Neural cell (in vitro differentiated cells): Measurements from ENCODE around the gene TYW1B. TPM values are rescaled to one million over a fixed set of nuclear protein-coding genes. Genes with fewer than 3 reads are reported as not detected.
"Not testable (repeated sequence)": the region's sequence is repeated elsewhere in the genome, so short reads cannot be mapped to it uniquely, and the experiment has no call there.

Experiments used
- H2AFZ ChIP-seq: fragments of 200-600, 300-800 bp; sonication (generic), shearing (Covaris generic); 2 replicates; pipeline ENCODE4 v1.6.0; 2014; ENCODE audit warnings: low read depth, mild to moderate bottlenecking, antibody characterized with exemption, low read length, moderate library complexity
- H3F3A ChIP-seq: fragments of 200-600 bp; shearing (Covaris generic); 2 replicates; pipeline ENCODE4 v1.6.1; 2016; ENCODE audit warnings: mild to moderate bottlenecking, moderate library complexity, mixed read lengths, antibody characterized with exemption, low read length; ENCODE audit not compliant: insufficient read depth, poor library complexity, severe bottlenecking
- H3K27ac ChIP-seq: fragments of 200-600, 300-800 bp; sonication (generic), shearing (Covaris generic); 2 replicates; pipeline ENCODE4 v1.5.1; 2014; ENCODE audit warnings: mild to moderate bottlenecking, low read length, moderate library complexity
- H3K27me3 ChIP-seq: fragments of 300-800, 200-600 bp; sonication (generic), shearing (Covaris generic); 2 replicates; pipeline ENCODE4 v1.6.0; 2014; ENCODE audit warnings: mild to moderate bottlenecking, low read depth, low read length, moderate library complexity; ENCODE audit not compliant: insufficient read depth
- H3K36me3 ChIP-seq: fragments of 300-800, 200-600 bp; sonication (generic), shearing (Covaris generic); 2 replicates; pipeline ENCODE4 v1.5.1; 2014; ENCODE audit warnings: mild to moderate bottlenecking, antibody characterized with exemption, low read length, moderate library complexity; ENCODE audit not compliant: insufficient read depth
- H3K4me2 ChIP-seq: fragments of 300-800, 200-600 bp; sonication (generic), shearing (Covaris generic); 2 replicates; pipeline ENCODE4 v1.6.0; 2014; ENCODE audit warnings: mild to moderate bottlenecking, low read length
- H3K4me3 ChIP-seq: fragments of 300-800, 200-600 bp; sonication (generic), shearing (Covaris generic); 2 replicates; pipeline ENCODE4 v1.5.1; 2014; ENCODE audit warnings: mild to moderate bottlenecking, low read length, moderate library complexity
- H3K79me2 ChIP-seq: fragments of 200-600 bp; shearing (Covaris generic); replicated peaks from 2 replicates; pipeline ENCODE4 v1.6.0; 2014; ENCODE audit warnings: mild to moderate bottlenecking, low read length, moderate library complexity; ENCODE audit not compliant: insufficient read depth
- H3K9ac ChIP-seq: fragments of 300-800, 200-600 bp; sonication (generic), shearing (Covaris generic); 2 replicates; pipeline ENCODE4 v1.6.1; 2016; ENCODE audit warnings: mild to moderate bottlenecking, low read length, mixed read lengths
- H3K9me2 ChIP-seq: fragments of 200-600 bp; shearing (Covaris generic); 2 replicates; pipeline ENCODE4 v1.6.1; 2016; ENCODE audit warnings: mild to moderate bottlenecking, low read length, mixed read lengths; ENCODE audit not compliant: insufficient read depth
- H3K9me3 ChIP-seq: fragments of 200-600, 300-800 bp; sonication (generic), shearing (Covaris generic); 2 replicates; pipeline ENCODE4 v1.6.1; 2016; ENCODE audit warnings: mild to moderate bottlenecking, mixed run types, low read length, moderate library complexity, mixed read lengths
- H4K20me1 ChIP-seq: fragments of 200-600 bp; shearing (Covaris generic); 2 replicates; pipeline ENCODE4 v1.6.1; 2016; ENCODE audit warnings: mild to moderate bottlenecking, mixed run types; ENCODE audit not compliant: insufficient read depth
- EP300 ChIP-seq: fragments of 450-650 bp; conservative IDR thresholded peaks from 2 replicates; pipeline ENCODE4 v1.6.1; 2014; ENCODE audit warnings: antibody characterized with exemption, mild to moderate bottlenecking, moderate library complexity; ENCODE audit not compliant: poor library complexity, severe bottlenecking
- MXI1 ChIP-seq: fragments of 450-650 bp; conservative IDR thresholded peaks from 2 replicates; pipeline ENCODE4 v1.6.1; 2014; ENCODE audit warnings: antibody characterized with exemption, mild to moderate bottlenecking; ENCODE audit not compliant: poor library complexity, severe bottlenecking
- POLR2AphosphoS5 ChIP-seq: IDR thresholded peaks from 2 replicates; pipeline ENCODE4 v1.6.1; 2012
- RAD21 ChIP-seq: fragments of 450-650 bp; conservative IDR thresholded peaks from 2 replicates; pipeline ENCODE4 v1.6.1; 2014; ENCODE audit warnings: antibody characterized with exemption, mild to moderate bottlenecking, moderate library complexity
- polyA plus RNA-seq: library from polyadenylated mRNA; depleted of rRNA; stranded (reverse); fragments of >200 nt; gene quantifications from 2 replicates; pipeline ENCODE4 v1.2.3, GENCODE V29; 2014
- TF ChIP-seq, protein P1 (sequence below): IDR thresholded peaks from 2 replicates; pipeline ENCODE4 v1.6.1; 2012; ENCODE audit warnings: borderline replicate concordance
- TF ChIP-seq, protein P2 (sequence below): fragments of 450-650 bp; IDR thresholded peaks from 2 replicates; pipeline ENCODE4 v1.5.1; 2014; ENCODE audit warnings: antibody characterized with exemption, mild to moderate bottlenecking, moderate library complexity; ENCODE audit not compliant: poor library complexity, severe bottlenecking

TYW1B gene
- polyA plus RNA-seq, 1 donor from 2014 or later, result 0.97 TPM

DNA sequence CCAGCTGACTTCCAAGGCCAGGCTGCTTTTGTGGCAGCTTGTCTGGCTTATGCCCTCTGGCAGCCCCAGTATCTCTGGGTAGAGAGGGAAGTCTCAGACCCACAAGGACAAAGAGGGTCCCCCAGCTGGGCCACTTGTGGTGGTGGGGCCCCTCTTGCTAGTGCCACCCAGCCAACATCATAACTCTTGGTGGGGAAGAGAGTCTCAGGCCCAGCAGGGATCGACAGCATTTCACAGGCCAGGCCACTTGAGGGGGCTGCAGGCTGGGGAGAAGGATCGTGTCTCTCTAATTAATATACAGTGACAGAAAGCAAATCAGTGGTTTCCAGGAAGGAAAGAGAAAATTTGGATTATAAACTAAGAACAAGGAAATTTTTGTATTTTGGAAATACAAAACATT lies 76.0 kb downstream of the TYW1B start:
- TF ChIP-seq, protein P1, sequence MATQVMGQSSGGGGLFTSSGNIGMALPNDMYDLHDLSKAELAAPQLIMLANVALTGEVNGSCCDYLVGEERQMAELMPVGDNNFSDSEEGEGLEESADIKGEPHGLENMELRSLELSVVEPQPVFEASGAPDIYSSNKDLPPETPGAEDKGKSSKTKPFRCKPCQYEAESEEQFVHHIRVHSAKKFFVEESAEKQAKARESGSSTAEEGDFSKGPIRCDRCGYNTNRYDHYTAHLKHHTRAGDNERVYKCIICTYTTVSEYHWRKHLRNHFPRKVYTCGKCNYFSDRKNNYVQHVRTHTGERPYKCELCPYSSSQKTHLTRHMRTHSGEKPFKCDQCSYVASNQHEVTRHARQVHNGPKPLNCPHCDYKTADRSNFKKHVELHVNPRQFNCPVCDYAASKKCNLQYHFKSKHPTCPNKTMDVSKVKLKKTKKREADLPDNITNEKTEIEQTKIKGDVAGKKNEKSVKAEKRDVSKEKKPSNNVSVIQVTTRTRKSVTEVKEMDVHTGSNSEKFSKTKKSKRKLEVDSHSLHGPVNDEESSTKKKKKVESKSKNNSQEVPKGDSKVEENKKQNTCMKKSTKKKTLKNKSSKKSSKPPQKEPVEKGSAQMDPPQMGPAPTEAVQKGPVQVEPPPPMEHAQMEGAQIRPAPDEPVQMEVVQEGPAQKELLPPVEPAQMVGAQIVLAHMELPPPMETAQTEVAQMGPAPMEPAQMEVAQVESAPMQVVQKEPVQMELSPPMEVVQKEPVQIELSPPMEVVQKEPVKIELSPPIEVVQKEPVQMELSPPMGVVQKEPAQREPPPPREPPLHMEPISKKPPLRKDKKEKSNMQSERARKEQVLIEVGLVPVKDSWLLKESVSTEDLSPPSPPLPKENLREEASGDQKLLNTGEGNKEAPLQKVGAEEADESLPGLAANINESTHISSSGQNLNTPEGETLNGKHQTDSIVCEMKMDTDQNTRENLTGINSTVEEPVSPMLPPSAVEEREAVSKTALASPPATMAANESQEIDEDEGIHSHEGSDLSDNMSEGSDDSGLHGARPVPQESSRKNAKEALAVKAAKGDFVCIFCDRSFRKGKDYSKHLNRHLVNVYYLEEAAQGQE, result no peak
- TF ChIP-seq, protein P2, sequence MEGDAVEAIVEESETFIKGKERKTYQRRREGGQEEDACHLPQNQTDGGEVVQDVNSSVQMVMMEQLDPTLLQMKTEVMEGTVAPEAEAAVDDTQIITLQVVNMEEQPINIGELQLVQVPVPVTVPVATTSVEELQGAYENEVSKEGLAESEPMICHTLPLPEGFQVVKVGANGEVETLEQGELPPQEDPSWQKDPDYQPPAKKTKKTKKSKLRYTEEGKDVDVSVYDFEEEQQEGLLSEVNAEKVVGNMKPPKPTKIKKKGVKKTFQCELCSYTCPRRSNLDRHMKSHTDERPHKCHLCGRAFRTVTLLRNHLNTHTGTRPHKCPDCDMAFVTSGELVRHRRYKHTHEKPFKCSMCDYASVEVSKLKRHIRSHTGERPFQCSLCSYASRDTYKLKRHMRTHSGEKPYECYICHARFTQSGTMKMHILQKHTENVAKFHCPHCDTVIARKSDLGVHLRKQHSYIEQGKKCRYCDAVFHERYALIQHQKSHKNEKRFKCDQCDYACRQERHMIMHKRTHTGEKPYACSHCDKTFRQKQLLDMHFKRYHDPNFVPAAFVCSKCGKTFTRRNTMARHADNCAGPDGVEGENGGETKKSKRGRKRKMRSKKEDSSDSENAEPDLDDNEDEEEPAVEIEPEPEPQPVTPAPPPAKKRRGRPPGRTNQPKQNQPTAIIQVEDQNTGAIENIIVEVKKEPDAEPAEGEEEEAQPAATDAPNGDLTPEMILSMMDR, result peak; percentile 49
- TF ChIP-seq EP300, result no peak
- TF ChIP-seq RAD21, result peak; percentile 52
- H3K9me2 ChIP-seq, result no peaks in the 10 kb centered on the region
- H3K27me3 ChIP-seq, result no peaks in the 10 kb centered on the region
- no peak overlapping the region for H3K9ac ChIP-seq
- H3F3A ChIP-seq, result no peaks in the 10 kb centered on the region
- peak overlapping the region; percentile 3 for H3K4me3 ChIP-seq
- H2AFZ ChIP-seq, result no peak overlapping the region
- H3K9me3 ChIP-seq, result no peaks in the 10 kb centered on the region
- H3K4me2 ChIP-seq, result no peak overlapping the region
- no peaks in the 10 kb centered on the region for H3K36me3 ChIP-seq
- peak overlapping the region; percentile 51 for H3K27ac ChIP-seq
- no peaks in the 10 kb centered on the region for H3K79me2 ChIP-seq
- H4K20me1 ChIP-seq, result no peaks in the 10 kb centered on the region

DNA sequence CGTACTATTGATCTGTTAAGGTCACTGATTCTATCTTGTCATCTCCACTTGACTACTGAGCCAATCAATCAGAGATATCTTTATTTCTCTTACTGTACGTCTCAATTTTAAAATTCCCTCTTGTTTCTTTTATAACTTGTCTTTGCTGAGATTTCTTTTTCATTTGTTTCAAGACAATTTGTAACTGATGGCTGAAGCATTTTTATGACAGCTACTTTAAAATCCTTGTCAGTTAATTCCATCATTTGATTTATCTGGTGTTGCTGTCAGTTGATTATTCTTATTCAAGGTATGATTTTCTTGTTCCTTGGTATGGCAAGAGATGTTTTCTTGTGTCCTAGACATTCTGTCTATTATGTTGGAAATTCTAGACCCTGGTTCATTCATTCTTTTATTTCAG lies 76.6 kb downstream of the TYW1B start:
- Histone ChIP-seq H3K9me2 (no peaks in the 10 kb centered on the region), H3K4me2 (no peak overlapping the region), H3K27me3 (no peaks in the 10 kb centered on the region), H3K4me3 (no peak overlapping the region), H3K27ac (peak overlapping the region; percentile 51), H3K36me3 (no peaks in the 10 kb centered on the region), H3F3A (no peaks in the 10 kb centered on the region), H3K9ac (no peak overlapping the region), H3K79me2 (no peaks in the 10 kb centered on the region), H4K20me1 (no peaks in the 10 kb centered on the region), H3K9me3 (no peaks in the 10 kb centered on the region), H2AFZ (no peak overlapping the region)
- TF ChIP-seq EP300 (peak; percentile 91), MXI1 (no peak), POLR2AphosphoS5 (peak; percentile 34)

DNA sequence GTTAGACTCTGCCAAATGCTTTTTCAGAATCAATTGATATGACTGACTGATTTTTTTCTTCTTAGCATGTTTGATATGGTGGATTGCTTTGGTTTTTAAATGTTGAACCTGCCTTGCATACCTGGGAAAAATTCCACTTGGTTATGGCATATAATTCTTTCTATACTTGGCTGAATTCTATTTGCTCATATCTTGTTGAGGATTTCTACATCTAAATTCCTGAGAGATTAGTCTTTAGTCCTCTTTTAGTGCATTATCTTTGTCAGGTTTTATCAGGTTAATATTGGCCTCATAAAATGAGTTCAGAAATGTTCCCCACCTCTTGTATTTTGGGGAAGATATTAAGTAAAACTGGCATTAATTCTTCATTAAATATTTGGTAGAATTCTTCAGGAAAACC lies 79.4 kb downstream of the TYW1B start:
- not testable (repeated sequence) for H3K4me2 ChIP-seq, H3K27ac ChIP-seq, H3K79me2 ChIP-seq, H2AFZ ChIP-seq, H3F3A ChIP-seq, H3K27me3 ChIP-seq, H3K9ac ChIP-seq, H3K4me3 ChIP-seq, H4K20me1 ChIP-seq, H3K9me3 ChIP-seq, H3K9me2 ChIP-seq, H3K36me3 ChIP-seq

DNA sequence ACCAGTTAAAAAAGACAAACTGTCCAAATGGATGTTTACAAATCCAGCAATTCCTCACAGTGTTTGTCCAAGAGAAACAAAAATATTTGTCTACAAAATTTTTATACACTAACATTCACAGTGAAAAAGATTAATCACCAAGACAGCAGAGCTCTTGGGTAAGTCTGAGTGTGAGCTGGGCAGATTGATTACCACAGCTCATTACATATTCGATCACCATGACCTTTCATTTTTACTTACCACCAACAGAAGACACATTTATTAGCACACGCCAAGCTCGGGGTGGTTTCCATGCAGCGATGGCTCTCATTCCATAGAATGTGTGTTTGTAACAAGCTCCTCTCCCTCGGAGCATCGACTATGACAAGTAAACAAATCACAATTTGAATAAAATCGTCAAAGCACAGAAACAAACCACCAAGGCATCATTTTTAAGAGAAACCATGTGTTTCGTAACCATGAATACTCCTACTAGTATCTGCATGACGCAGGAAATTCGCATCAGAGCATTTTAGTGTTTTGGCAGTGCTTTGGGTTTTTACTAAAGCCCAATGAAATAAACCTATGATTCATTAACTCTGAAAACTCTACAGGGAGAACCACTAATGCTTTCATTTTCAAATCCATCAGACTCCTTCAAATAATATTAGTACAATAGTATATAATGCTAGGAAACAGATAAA lies 83.6 kb downstream of the TYW1B start:
- H3F3A ChIP-seq, H3K27ac ChIP-seq, H3K9ac ChIP-seq, H3K9me2 ChIP-seq, H3K4me3 ChIP-seq, H3K27me3 ChIP-seq, H3K9me3 ChIP-seq, H4K20me1 ChIP-seq, H3K4me2 ChIP-seq, H2AFZ ChIP-seq, H3K36me3 ChIP-seq, H3K79me2 ChIP-seq: not testable (repeated sequence)

DNA sequence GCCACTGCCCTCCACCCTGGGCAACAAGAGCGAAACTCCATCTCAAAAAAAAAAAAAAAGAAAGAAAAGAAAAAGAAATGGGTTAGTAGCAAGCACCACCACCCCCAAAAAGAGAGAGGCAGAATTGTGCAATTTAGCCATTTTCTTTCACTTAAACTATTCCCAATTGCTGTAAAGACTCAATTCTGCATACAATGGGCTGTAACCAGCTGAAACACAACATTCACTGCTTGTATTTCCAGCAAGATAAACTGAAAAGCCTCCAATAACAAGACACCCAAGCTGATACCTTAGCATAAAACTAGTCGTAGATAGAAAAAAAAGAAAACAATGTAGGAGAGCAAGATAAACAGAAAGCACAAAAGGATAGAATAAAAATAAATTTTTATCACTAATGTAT lies 84.2 kb downstream of the TYW1B start:
- H3K27ac ChIP-seq, H2AFZ ChIP-seq, H3K9me2 ChIP-seq, H3K4me3 ChIP-seq, H3K79me2 ChIP-seq, H3K9ac ChIP-seq, H4K20me1 ChIP-seq, H3K27me3 ChIP-seq, H3K4me2 ChIP-seq, H3K36me3 ChIP-seq, H3K9me3 ChIP-seq, H3F3A ChIP-seq: not testable (repeated sequence)

DNA sequence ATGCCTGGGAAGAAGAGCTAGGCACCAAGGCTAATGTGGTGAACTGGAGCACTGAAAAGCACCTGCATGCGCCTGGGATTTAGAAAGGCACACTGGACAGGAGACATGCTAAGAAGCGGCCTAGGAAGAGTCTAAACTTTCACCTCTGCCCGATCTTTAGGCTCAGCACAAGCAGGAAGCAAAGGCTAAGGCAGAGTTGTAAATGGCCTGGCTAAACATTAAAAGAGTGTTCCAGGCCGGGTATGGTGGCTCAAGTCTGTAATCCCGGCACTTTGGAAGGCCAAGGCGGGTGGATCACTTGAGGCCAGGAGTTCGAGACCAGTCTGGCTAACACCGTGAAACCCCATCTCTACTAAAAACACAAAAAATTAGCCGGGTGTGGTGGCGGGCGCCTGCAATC lies 88.3 kb downstream of the TYW1B start:
- H2AFZ ChIP-seq, H3K9me3 ChIP-seq, H3K27ac ChIP-seq, H3K9ac ChIP-seq, H3F3A ChIP-seq, H3K27me3 ChIP-seq, H3K4me2 ChIP-seq, H3K36me3 ChIP-seq, H3K4me3 ChIP-seq, H3K79me2 ChIP-seq, H3K9me2 ChIP-seq, H4K20me1 ChIP-seq: not testable (repeated sequence)
